Heart right ventricle (tissue), 16 donors: ENCODE results near the gene IL6R. TPM values are rescaled to one million over a fixed set of nuclear protein-coding genes. Genes with fewer than 3 reads are reported as not detected.

Experiments used
- ATAC-seq, 8 donors: fragments of 200-7000 bp; cut with Tn5 transposase; one replicate each; pipeline ENCODE4 v1.9.1; 2020; ENCODE audit warnings: mild to moderate bottlenecking in 8 of 8, moderate library complexity in 8 of 8, moderate number of reproducible peaks in 1 of 8
- DNase-seq, 2 donors: peaks; one replicate each; pipeline ENCODE4 v3.0.0-alpha.2; 2020
- H3K27ac ChIP-seq, 10 donors: fragments of 200-600 bp; sonication (generic) in 2 of 10; one replicate each; pipeline versions ENCODE4 v1.5.0 to v1.8.0; 2020 to 2022; ENCODE audit warnings: mild to moderate bottlenecking in 3 of 10
- H3K27me3 ChIP-seq, 7 donors: fragments of 200-600 bp; one replicate each; pipeline ENCODE4 v1.8.0; 2021 to 2022; ENCODE audit warnings: mild to moderate bottlenecking in 2 of 7
- H3K36me3 ChIP-seq, 9 donors: fragments of 200-600 bp; sonication (generic) in 1 of 9; one replicate each; pipeline versions ENCODE4 v1.5.0 to v1.8.0; 2020 to 2022; ENCODE audit warnings: mild to moderate bottlenecking in 2 of 9
- H3K4me1 ChIP-seq, 9 donors: fragments of 200-600 bp; sonication (generic) in 1 of 9; one replicate each; pipeline versions ENCODE4 v1.5.0 to v1.8.0; 2020 to 2022; ENCODE audit warnings: mild to moderate bottlenecking in 4 of 9
- H3K4me3 ChIP-seq, 10 donors: fragments of 200-600 bp; sonication (generic) in 2 of 10; one replicate each; pipeline versions ENCODE4 v1.5.0 to v1.8.0; 2020 to 2022; ENCODE audit warnings: mild to moderate bottlenecking in 7 of 10, moderate library complexity in 2 of 10
- H3K9me3 ChIP-seq, 11 donors: fragments of 200-600 bp in 10 of 11; sonication (generic) in 2 of 11; one replicate each; pipeline versions ENCODE4 v1.5.0 to v1.8.0; 2013 to 2022; ENCODE audit warnings: mild to moderate bottlenecking in 2 of 11, control low read depth in 1 of 11, moderate library complexity in 1 of 11
- CTCF ChIP-seq, 9 donors: fragments of 200-600 bp; sonication (generic) in 2 of 9; IDR thresholded peaks; one replicate each; pipeline versions ENCODE4 v1.5.0 to v1.8.0; 2021 to 2022; ENCODE audit warnings: antibody characterized with exemption in 9 of 9, mild to moderate bottlenecking in 5 of 9, moderate library complexity in 1 of 9
- WGBS, 2 donors: extraction: QIAGEN DNeasy Blood & Tissue Kit; methylation state at CpG; one replicate each; pipeline ENCODE4 v1.1.7; 2013; ENCODE audit warnings: inconsistent platforms in 1 of 2; 5-methylcytosine and 5-hydroxymethylcytosine counted together
- intact Hi-C, 10 donors: fragments of 100-400 bp; cut with DNase I; formaldehyde crosslinking; loops; one replicate each; pipeline versions ENCODE4 v1.11.1 to v1.14.2; 2022
- polyA plus RNA-seq, 2 donors: library from polyadenylated mRNA; stranded (reverse); fragments of 200-250 nt; gene quantifications; one replicate each; pipeline ENCODE4 v1.2.3, GENCODE V29; 2013
- total RNA-seq, 10 donors: library from RNA; stranded (reverse); fragmentation: NEBNext Ultra II Directional in 3 of 10; extraction: Animal tissue kit (Norgen Biotek cat#: 25700) in 3 of 10; gene quantifications; one replicate each; pipeline versions ENCODE4 v1.2.1 to v1.2.4, GENCODE V29; 2021 to 2023
- donor health status: Arrhythmogenic right ventricular cardiomyopathy.
- donor health status: ischemic (EF 13 %, LVEDD 7.1; RV severe dilation, severe dysfunction).
- donor health status: healthy with polysubstance abuse.
- donor health status: DM: no; HTN: yes; CAD: no.
- donor health status: DM: no; HTN: no; CAD: no.
- donor health status: ischemic (EF 25% LVEDD 6.9; RV normal size, moderate dysfunction).
- donor health status: ischemic (EF 25% LVEDD 5.7; RV mildly dilated, moderate dysfunction).
- donor health status: healthy.
- donor health status: DM: yes; HTN: yes; CAD: no.
- donor health status: Ischemic cardiomyopathy.
- donor health status: ischemic (EF 35%, LVEDD 5.7; RV mildly dilated, moderate dysfunction).
- donor health status: nonischemic (EF 11% LVEDD 7.7; RV severe dilation, severe dysfunction).
- donor health status: DM: yes; HTN: yes; CAD: no.
- donor health status: PGD.
- donor health status: ischemic (EF 29% LVEDD 5.4; RV normal size, mild dysfunction).
- donor health status: nonischemic (EF 23%, LVEDD 6.1; RV moderate dilation, normal function).

IL6R gene
- total and polyA plus RNA-seq, 12 donors = 2.9 to 16.2 (median 9.3) TPM

- intact Hi-C loops = loop anchor here in 1 of 10 donors (5.0 kb wide), 1 partner anchor 118 kb away; no protein-coding TSS in a partner anchor
- ATAC-seq = peak; percentile 76 to 92 (median 88)
- Histone ChIP-seq H3K9me3 (no peaks in the 10 kb centered on the region), H3K4me1 (peaks cover 6 to 71% (median 43%) of the 10 kb centered on the region in 9 donors), H3K36me3 (peaks cover 0 to 76% (median 7%) of the 10 kb centered on the region in 9 donors), H3K27ac (peak overlapping the region; percentile 5 to 91 (median 82)), H3K4me3 (peak overlapping the region in 8 of 10 donors; percentile 2 to 44 (median 25)), H3K27me3 (no peaks in the 10 kb centered on the region)
- peak; percentile 75 to 86 for DNase-seq
- 7 to 18% methylated on average over 18 of the region's 18 CpGs for WGBS, 2 donors
- TF ChIP-seq CTCF (IDR thresholded peaks at IDR 0.05) = no peak
Observed at GRCh38 chr1:154434346-154435085, 29.4 kb downstream of the IL6R start.

- TF ChIP-seq CTCF (IDR thresholded peaks at IDR 0.05) = no peak
- Histone ChIP-seq H3K4me3 (no peak overlapping the region), H3K36me3 (peaks cover 0 to 65% (median 7%) of the 10 kb centered on the region in 9 donors), H3K27ac (peak overlapping the region in 3 of 10 donors; percentile 83 to 91 (median 83)), H3K4me1 (peaks cover 6 to 72% (median 36%) of the 10 kb centered on the region in 9 donors), H3K27me3 (no peaks in the 10 kb centered on the region), H3K9me3 (no peaks in the 10 kb centered on the region)
- DNase-seq = no peak
- ATAC-seq = no peak
- WGBS, 2 donors = 95 to 98% methylated on average over 15 of the region's 15 CpGs
- intact Hi-C loops = loop anchor here in 1 of 10 donors (5.0 kb wide), 1 partner anchor 117 kb away; no protein-coding TSS in a partner anchor
Observed at GRCh38 chr1:154435599-154436200, 30.6 kb downstream of the IL6R start.

- intact Hi-C loops = loop anchor here in 1 of 10 donors (5.0 kb wide), 1 partner anchor 116 kb away; no protein-coding TSS in a partner anchor
- Histone ChIP-seq H3K4me3 (no peak overlapping the region), H3K4me1 (peaks cover 3 to 68% (median 29%) of the 10 kb centered on the region in 9 donors), H3K9me3 (no peaks in the 10 kb centered on the region), H3K27me3 (no peaks in the 10 kb centered on the region), H3K36me3 (peaks cover 0 to 72% (median 7%) of the 10 kb centered on the region in 9 donors), H3K27ac (peak overlapping the region in 1 of 10 donors; percentile 3)
- DNase-seq (no peak), ATAC-seq (no peak)
- no peak for TF ChIP-seq CTCF (IDR thresholded peaks at IDR 0.05)
- 69 to 75% methylated on average over 9 of the region's 9 CpGs for WGBS, 2 donors
Observed at GRCh38 chr1:154436433-154436832, 31.3 kb downstream of the IL6R start.

- Histone ChIP-seq H3K27ac (peak overlapping the region in 1 of 10 donors; percentile 45), H3K4me1 (peaks cover 0 to 39% (median 2%) of the 10 kb centered on the region in 9 donors), H3K9me3 (no peaks in the 10 kb centered on the region), H3K36me3 (peaks cover 0 to 77% (median 7%) of the 10 kb centered on the region in 9 donors), H3K4me3 (no peak overlapping the region), H3K27me3 (no peaks in the 10 kb centered on the region)
- 88 to 92% methylated on average over 6 of the region's 6 CpGs for WGBS, 2 donors
- intact Hi-C loops = loop anchor here in 3 of 10 donors (5.0 to 10.0 kb wide), 2 partner anchors 33 to 95 kb away; partner anchors contain the start of gene IL6R (in 2 of the 3)
- ATAC-seq (no peak), DNase-seq (no peak)
- TF ChIP-seq CTCF (IDR thresholded peaks at IDR 0.05) = no peak
Observed at GRCh38 chr1:154440036-154440804, 35.1 kb downstream of the IL6R start.
